DMS 273 treated with DMSO at 0.1 percent for 48 hours (cell line): ENCODE measurements around the gene FOLH1.
"Not testable (repeated sequence)": the region's sequence is repeated elsewhere in the genome, so short reads cannot be mapped to it uniquely, and the experiment has no call there.

Experiments
- DNase-seq: peaks from one replicate; lab custom pipeline; 2025; lab: John Stamatoyannopoulos, UW

FOLH1 gene

DNA sequence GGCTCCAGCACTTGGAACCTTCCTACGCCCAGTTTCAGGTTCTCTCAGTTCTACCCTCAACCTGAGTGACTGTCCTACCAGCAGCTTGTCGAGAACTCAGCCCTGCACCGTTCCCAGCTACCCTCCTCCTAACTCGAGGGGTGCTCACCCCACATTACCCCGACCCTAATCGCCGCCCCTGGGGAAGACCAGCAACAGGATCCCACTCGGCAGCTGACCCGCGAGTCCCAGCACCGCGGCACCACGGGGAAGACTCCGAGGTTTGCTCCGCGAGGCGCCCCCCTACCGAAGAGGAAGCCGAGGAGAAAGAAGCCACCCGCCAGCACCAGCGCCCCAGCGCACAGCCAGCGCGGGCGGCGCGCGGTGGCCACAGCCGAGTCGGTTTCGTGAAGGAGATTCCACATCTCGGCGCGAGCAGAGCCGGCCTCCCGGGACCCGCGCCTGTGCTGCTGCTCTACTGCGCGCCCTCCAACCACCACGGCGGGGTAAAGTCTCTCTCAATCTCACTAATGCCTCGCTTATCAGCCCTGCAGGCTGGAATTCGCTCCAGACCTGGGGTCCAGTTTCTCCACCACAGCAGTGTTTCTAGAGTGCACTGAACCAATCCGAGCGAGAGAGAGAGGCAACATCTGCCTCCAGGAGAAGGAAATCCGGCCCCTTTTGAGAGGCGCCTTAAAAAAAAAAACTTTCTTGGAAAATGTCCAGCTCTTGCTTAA lies at the start of gene FOLH1:
Gene FOLH1, minus strand, starts transcription at position 597 of the 716 bp plus-strand sequence. Its CDS starts 193 bp downstream, at position 404.
- DNase-seq, result no peak

DNA sequence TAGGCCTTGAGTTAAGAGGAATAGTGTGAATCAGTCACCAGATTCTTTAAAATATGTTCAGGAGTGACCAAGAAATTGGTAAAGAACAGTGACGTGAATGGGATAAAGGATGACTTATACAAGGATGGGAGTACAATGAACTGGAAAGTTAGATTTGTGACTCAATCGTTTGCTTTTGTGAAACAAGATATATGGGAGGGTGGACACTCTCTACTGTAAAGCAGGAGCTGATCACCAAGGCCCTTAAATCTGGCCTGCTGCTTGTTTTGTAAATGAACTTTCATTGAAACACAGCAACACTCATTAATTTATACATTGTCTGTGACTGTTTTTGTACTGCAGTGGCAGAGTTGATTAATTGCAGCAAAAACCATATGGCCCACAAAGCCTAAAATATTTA lies 46.7 kb upstream of the FOLH1 start:
- DNase-seq, result not testable (repeated sequence)

DNA sequence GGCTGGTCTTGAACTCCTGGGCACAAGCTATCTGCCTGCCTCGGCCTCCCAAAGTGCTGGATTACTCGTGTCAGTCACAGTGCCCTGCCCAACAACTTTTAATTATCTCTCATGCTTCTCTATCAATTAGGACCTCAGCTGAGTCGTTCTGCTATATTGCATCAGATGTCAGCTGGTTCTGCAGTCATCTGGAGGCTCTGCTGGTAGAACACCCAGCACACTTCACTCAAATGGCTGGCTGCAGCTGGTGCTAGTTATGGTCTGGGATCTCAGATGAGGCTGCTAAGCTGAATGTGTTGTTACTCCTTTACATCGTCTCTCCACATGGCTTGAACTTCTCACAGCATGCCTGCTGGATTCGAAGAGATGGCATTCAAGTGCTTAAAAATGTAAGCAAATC lies 42.8 kb upstream of the FOLH1 start:
- not testable (repeated sequence) for DNase-seq

- DNase-seq, result not testable (repeated sequence)
These were observed 42.2 kb upstream of the FOLH1 start for GRCh38 chr11:49250398-49251115.

DNA sequence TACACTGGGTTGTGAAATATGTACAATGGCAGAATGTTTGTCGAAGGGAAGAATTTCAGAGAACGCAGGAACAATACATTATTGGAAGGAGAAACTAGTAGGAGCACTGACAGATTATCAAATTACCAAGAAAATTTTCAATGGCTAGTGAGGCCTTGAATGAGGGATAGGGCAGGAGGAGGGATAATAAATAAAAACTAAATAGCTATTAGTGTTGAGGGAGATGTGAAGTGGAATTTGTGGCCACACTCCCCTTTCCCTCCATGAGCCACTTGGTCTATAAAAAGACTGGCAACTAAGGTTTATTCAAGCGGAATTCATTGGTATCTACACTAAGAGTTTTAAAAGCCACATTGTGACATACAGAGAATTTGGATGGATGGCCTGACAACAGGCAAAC lies 41.0 kb upstream of the FOLH1 start:
- DNase-seq, result not testable (repeated sequence)

- not testable (repeated sequence) for DNase-seq
These were observed 25.3 kb upstream of the FOLH1 start for GRCh38 chr11:49233685-49234084.

DNA sequence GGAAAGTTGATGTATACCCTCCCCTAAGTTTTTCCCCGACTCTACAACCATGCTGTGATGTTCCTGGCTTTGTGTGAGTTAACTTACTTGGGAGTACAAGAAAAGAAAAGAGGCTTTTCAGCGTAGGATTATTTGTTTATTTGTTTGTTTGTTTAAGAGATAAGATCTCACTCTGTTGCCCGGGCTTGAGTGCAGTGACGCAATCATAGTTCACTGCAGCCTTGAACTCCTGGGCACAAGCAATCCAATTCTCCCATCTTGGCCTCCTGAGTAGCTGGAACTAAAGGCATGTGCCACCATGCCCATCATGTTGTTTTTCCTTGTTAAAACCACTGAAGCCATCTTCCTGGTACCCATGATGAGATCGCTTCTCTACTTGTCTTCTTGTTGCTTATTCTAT lies 24.6 kb upstream of the FOLH1 start:
- not testable (repeated sequence) for DNase-seq

DNA sequence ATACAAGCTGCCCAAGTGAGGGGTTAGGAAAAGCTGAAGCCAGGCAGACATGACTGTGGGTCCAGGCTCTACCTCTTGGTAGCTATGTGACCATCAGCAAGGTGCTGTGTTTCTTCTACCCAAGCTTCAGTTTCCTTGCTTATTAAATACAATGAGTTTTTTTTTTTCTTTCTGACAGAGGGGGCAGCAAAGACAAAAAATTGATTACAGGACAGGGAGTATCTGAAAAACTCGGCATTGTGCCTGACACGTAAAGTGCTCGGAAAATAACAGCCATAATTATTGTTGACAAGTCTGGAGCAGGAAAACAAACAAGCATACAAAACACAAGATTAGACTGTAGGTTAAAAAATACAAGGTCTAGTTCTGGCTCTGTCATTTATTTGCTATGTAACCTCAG lies 23.3 kb upstream of the FOLH1 start:
- DNase-seq, result not testable (repeated sequence)

GRCh38 chr11:49230534-49230933 lies 22.1 kb upstream of the FOLH1 start:
- DNase-seq, result not testable (repeated sequence)

GRCh38 chr11:49230001-49230400 lies 21.6 kb upstream of the FOLH1 start:
- DNase-seq, result not testable (repeated sequence)

DNA sequence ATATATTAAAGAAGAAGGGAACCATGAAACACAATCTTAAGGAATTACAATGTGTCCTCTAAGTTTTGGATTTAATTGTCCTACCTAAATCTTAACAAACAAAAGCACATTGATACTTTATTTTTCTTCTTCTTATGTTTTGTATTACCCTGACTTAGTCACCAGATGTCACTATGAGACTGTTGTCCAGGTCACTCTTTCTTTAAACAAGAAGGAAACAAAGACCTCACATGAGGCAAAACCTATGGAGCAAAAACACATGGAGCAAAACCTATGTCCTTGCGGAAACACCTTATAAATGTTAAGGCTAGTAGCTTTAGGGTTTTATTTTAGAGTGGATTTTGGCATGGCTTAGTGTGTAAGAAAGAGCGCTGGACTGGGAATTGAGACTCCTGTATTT lies 20.7 kb upstream of the FOLH1 start:
- DNase-seq, result not testable (repeated sequence)

GRCh38 chr11:49225255-49225785 lies 16.9 kb upstream of the FOLH1 start:
- not testable (repeated sequence) for DNase-seq

DNA sequence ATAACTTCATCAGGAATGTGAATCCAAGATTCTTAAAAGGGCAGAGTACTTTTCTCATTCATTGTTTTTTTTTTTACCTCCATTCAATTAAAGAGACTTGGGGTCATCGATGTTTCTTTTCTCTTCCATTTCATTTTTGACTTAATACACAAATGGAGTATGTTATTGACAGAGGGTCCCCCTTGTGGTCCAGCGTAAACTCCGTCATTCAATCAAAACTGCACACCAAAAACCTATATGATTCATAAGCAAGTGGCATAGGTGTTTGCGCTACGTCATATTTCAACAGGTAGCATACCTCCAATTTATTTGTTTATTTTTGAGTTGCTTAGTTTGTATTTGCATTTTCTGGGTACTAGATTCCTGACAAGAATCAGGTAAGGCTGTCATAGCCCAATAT lies 12.7 kb upstream of the FOLH1 start:
- DNase-seq, result no peak

DNA sequence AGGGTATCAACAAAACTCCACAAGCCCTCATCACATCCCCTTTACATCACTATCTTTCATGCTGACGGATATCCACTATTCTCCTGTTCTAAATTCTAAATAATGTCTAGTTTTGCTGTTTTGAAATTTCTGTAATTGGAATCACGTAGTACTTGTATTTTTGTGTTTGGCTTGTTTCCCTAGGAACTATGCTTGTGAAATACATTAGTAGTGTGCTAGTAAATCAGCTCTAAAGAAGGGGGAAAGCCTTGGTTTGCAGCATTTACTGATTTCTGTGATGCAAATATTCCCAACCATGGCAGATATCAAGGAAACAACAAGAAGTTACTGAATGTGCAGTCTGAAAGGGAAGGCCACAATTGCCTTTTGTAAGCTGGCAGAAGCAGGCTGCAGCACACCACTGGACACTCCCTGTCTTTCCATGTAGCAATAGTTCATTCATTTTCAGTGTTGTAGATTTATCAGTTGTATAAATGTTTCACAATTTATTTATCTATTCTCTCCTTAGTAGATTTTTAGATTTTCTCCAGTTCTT lies 4.7 kb upstream of the FOLH1 start:
- no peak for DNase-seq

DNA sequence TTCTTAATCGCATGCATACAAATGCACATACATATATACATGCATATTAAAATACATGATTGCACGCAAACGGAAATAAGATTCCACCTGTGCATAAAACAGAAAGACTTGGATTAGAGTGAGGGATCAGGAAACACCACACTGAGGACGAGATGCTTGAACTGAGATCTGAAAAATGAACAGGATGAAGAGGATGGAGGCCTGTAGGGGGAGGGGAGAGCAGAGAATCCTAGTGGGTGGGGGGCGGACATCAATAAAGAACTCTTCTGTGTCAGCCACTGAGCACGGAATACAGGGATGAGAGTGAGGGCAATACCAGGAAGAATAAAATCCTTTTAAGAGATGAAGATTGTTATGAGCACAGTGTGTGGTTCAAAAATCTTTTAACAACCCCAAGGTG lies 1.4 kb downstream of the FOLH1 start:
- not testable (repeated sequence) for DNase-seq

DNA sequence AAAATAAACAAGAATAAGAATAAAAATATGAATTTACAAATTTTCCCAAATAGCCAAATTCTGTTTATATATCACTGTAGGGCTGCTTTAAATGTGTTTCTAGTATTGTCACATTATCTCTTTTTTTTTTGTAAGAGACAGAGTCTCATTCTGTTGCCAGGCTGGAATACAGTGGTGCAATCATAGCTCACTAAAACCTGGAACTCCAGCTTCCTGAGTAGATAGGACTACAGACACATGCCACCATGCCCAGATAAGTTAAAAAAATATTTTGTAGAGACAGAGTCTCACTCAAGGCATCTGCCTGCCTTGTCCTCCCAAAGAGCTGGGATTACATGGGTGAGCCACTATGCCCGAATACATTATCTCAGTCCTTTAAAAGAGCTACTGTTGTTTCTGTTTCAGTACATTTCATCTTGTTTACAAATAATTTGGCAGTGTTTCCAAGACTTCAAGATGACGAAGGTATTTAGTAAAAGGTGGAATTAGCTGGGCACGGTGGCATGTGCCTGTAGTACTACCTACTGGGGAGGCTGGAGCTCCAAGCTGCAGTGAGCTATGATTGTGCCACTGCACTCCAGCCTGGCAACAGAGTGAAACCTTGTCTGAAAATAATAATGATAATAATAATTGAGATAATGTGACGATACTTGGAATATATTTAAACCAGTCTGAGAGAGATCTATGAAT lies 6.0 kb downstream of the FOLH1 start:
- no peak for DNase-seq

- DNase-seq, result not testable (repeated sequence)
These were observed 11.6 kb downstream of the FOLH1 start for GRCh38 chr11:49196775-49197174.

GRCh38 chr11:49196002-49196401 lies 12.4 kb downstream of the FOLH1 start:
- DNase-seq, result not testable (repeated sequence)

- DNase-seq, result not testable (repeated sequence)
These were observed 18.1 kb downstream of the FOLH1 start for GRCh38 chr11:49190287-49190686.

DNA sequence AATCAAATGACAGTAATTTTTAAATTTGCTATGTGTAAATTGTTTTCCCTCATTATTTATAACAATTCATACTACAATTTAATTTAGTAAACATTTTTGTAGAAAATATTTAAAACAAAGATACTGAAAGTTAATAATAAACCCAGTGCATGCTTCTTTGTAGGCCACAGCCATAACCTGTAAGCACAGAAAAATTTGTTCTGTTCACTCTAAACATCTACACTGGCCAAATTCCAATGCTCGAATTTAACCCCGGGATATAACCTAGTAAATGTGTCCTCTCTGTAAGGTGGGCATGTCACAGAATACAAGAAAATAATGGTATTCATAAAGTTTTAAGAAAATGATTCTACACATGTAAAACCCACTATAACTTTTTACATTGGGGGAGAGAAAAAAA lies 22.2 kb downstream of the FOLH1 start:
- not testable (repeated sequence) for DNase-seq

DNA sequence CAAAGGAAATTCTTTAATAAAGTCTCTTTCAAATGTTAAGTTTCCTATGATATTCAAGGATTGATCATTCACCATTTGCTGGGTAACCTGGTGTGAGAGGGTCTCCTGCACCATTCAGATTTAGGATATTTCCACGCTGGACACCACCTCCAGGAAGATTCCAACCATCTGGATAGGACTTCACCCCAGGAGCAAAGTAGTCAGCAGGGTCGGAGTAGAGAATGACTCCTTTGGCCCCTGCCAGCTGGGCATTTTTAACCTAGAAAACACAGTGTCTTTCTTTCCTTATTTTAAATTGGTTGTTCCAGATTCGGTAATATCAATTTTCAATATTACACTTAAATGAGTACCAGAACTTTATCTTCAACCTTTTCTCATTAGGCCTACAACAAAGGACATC lies 22.8 kb downstream of the FOLH1 start:
- DNase-seq, result not testable (repeated sequence)

- DNase-seq, result not testable (repeated sequence)
These were observed 23.6 kb downstream of the FOLH1 start for GRCh38 chr11:49184756-49185155.
